Motor neuron (in vitro differentiated cells): ENCODE data around the gene COL23A1. TPM values are rescaled to one million over a fixed set of nuclear protein-coding genes. Genes with fewer than 3 reads are reported as not detected.
A peak's percentile ranks its signal among the peaks of the same experiment; 100 is the strongest.

ENCODE experiments used
- ATAC-seq, 8 experiments: fragments of 200-7000 bp; cut with Tn5 transposase; replicated peaks in 6 of 8; 2 replicates each; pipeline ENCODE4 v1.8.0; 2021; ENCODE audit warnings: mild to moderate bottlenecking in 8 of 8, moderate library complexity in 8 of 8
- H3K27ac ChIP-seq, 2 donors: fragments of 250-450 bp; sonication (Bioruptor Pico); 2 replicates each; pipeline ENCODE4 v1.9.0; 2021; ENCODE audit warnings: antibody characterized with exemption in 2 of 2, mild to moderate bottlenecking in 2 of 2, moderate library complexity in 1 of 2
- H3K4me1 ChIP-seq, 2 donors: fragments of 250-450 bp; sonication (Bioruptor Pico); replicated peaks in 1 of 2; 2 replicates each; pipeline ENCODE4 v1.6.1; 2021; ENCODE audit warnings: antibody characterized with exemption in 2 of 2, mild to moderate bottlenecking in 2 of 2, moderate library complexity in 1 of 2
- H3K4me3 ChIP-seq, 5 donors: fragments of 250-450 bp; sonication (Bioruptor Pico); 2 replicates each; pipeline ENCODE4 v1.9.0; 2021; ENCODE audit warnings: antibody characterized with exemption in 5 of 5, mild to moderate bottlenecking in 5 of 5, moderate library complexity in 4 of 5
- WGBS, 10 experiments: fragments of 450-650 bp; shearing (Covaris generic); methylation state at CpG; one replicate each; pipeline ENCODE4 v1.0.0; 2022; 5-methylcytosine and 5-hydroxymethylcytosine counted together
- in situ Hi-C, 9 experiments: fragments of 400-800 bp; cut with MboI; loops; one replicate each; pipeline ENCODE4 v1.15.0; 2021; ENCODE audit warnings: low sequenced_read_pairs in 9 of 9, low pct_unique_long_range_greater_than_20kb in 2 of 9; ENCODE audit not compliant: unreplicated experiment in 9 of 9
- total RNA-seq, 8 experiments: library from RNA; unstranded; fragments of 300-600 nt; gene quantifications; 2 replicates each; pipeline versions ENCODE4 v1.2.3 to v1.2.4, GENCODE V29; 2022

The COL23A1 gene
- total RNA-seq, 8 experiments from 2014 or later: 0.10 to 10.8 (median 0.20) TPM

- Histone ChIP-seq H3K27ac (no peak overlapping the region), H3K4me3 (no peak overlapping the region), H3K4me1 (peaks cover 0 to 4% of the 10 kb centered on the region in 2 donors)
- WGBS, 10 experiments: 20 to 91% (median 55%) methylated on average over 2 to 7 of the region's 8 CpGs; no CpG with 5 or more reads in 4 of the 10 experiments
- no peak for ATAC-seq
- in situ Hi-C loops: loop anchor here in 3 of 9 experiments (25.0 kb wide), 1 partner anchor 276 kb away; no protein-coding TSS in a partner anchor
These were observed 26.6 kb downstream of the COL23A1 start for GRCh38 chr5:178563621-178564020.

- Histone ChIP-seq H3K27ac (no peak overlapping the region), H3K4me1 (peaks cover 0 to 4% of the 10 kb centered on the region in 2 donors), H3K4me3 (no peak overlapping the region)
- in situ Hi-C loops: loop anchor here in 3 of 9 experiments (25.0 kb wide), 1 partner anchor 275 kb away; no protein-coding TSS in a partner anchor
- 20 to 92% (median 87%) methylated on average over 2 to 8 of the region's 23 CpGs; no CpG with 5 or more reads in 3 of the 10 experiments for WGBS, 10 experiments
- ATAC-seq: no peak
These were observed 28.4 kb downstream of the COL23A1 start for GRCh38 chr5:178561746-178562264.

GRCh38 chr5:178560911-178561310 is 29.3 kb downstream of the COL23A1 start:
- Histone ChIP-seq H3K4me1 (peaks cover 0 to 4% of the 10 kb centered on the region in 2 donors), H3K4me3 (no peak overlapping the region), H3K27ac (no peak overlapping the region)
- 20 to 82% (median 51%) methylated on average over 1 to 5 of the region's 7 CpGs; no CpG with 5 or more reads in 3 of the 10 experiments for WGBS, 10 experiments
- ATAC-seq: no peak
- in situ Hi-C loops: loop anchor here in 3 of 9 experiments (25.0 kb wide), 1 partner anchor 274 kb away; no protein-coding TSS in a partner anchor

GRCh38 chr5:178557416-178557815 is 32.8 kb downstream of the COL23A1 start:
- no peak for ATAC-seq
- Histone ChIP-seq H3K4me1 (no peaks in the 10 kb centered on the region), H3K27ac (no peak overlapping the region), H3K4me3 (no peak overlapping the region)
- 20 to 100% (median 59%) methylated on average over 1 to 7 of the region's 11 CpGs; no CpG with 5 or more reads in 7 of the 10 experiments for WGBS, 10 experiments
- in situ Hi-C loops: loop anchor here in 4 of 9 experiments (10.0 to 25.0 kb wide), 2 partner anchors 270 to 273 kb away; no protein-coding TSS in a partner anchor

- H3K27ac ChIP-seq: no peak overlapping the region
- 40 to 100% (median 70%) methylated on average over 1 to 3 of the region's 14 CpGs; no CpG with 5 or more reads in 4 of the 10 experiments for WGBS, 10 experiments
- ATAC-seq: peak in 1 of 8 experiments; percentile 14
- H3K4me1 ChIP-seq: no peaks in the 10 kb centered on the region
- no peak overlapping the region for H3K4me3 ChIP-seq
- in situ Hi-C loops: loop anchor here in 4 of 9 experiments (10.0 to 25.0 kb wide), 2 partner anchors 268 to 271 kb away; no protein-coding TSS in a partner anchor
These were observed 34.4 kb downstream of the COL23A1 start for GRCh38 chr5:178555771-178556211.

GRCh38 chr5:178555005-178555404 is 35.2 kb downstream of the COL23A1 start:
- in situ Hi-C loops: loop anchor here in 4 of 9 experiments (10.0 to 25.0 kb wide), 2 partner anchors 268 to 270 kb away; no protein-coding TSS in a partner anchor
- WGBS, 10 experiments: 34 to 100% (median 83%) methylated on average over 1 to 6 of the region's 7 CpGs; no CpG with 5 or more reads in 1 of the 10 experiments
- no peak overlapping the region for H3K4me3 ChIP-seq

GRCh38 chr5:178554311-178554710 is 35.9 kb downstream of the COL23A1 start:
- Histone ChIP-seq H3K4me1 (no peaks in the 10 kb centered on the region), H3K27ac (no peak overlapping the region), H3K4me3 (no peak overlapping the region)
- in situ Hi-C loops: loop anchor here in 5 of 9 experiments (5.0 to 25.0 kb wide), 3 partner anchors 267 to 272 kb away; no protein-coding TSS in a partner anchor
- 58 to 90% (median 75%) methylated on average over 1 to 6 of the region's 11 CpGs; no CpG with 5 or more reads in 4 of the 10 experiments for WGBS, 10 experiments
- ATAC-seq: no peak

More at GRCh38 chr5:178555005-178555404, 35.2 kb downstream of the COL23A1 start:
- H3K4me1 ChIP-seq: no peaks in the 10 kb centered on the region
- no peak for ATAC-seq
- H3K27ac ChIP-seq: no peak overlapping the region

GRCh38 chr5:178553517-178553916 is 36.7 kb downstream of the COL23A1 start:
- WGBS, 10 experiments: 2 to 94% (median 70%) methylated on average over 1 to 10 of the region's 13 CpGs; no CpG with 5 or more reads in 1 of the 10 experiments
- in situ Hi-C loops: loop anchor here in 5 of 9 experiments (5.0 to 25.0 kb wide), 3 partner anchors 266 to 271 kb away; no protein-coding TSS in a partner anchor
- H3K4me3 ChIP-seq: no peak overlapping the region

GRCh38 chr5:178551468-178551867 is 38.7 kb downstream of the COL23A1 start:
- no peak for ATAC-seq
- WGBS, 10 experiments: 40 to 100% (median 78%) methylated on average over 1 to 7 of the region's 7 CpGs; no CpG with 5 or more reads in 6 of the 10 experiments
- H3K4me3 ChIP-seq: no peak overlapping the region
- H3K27ac ChIP-seq: no peak overlapping the region
- in situ Hi-C loops: loop anchor here in 5 of 9 experiments (5.0 to 25.0 kb wide), 3 partner anchors 264 to 269 kb away; no protein-coding TSS in a partner anchor
- no peaks in the 10 kb centered on the region for H3K4me1 ChIP-seq

More at GRCh38 chr5:178553517-178553916, 36.7 kb downstream of the COL23A1 start:
- peak in 1 of 8 experiments; percentile 13 for ATAC-seq
- H3K4me1 ChIP-seq: no peaks in the 10 kb centered on the region
- H3K27ac ChIP-seq: no peak overlapping the region

GRCh38 chr5:178551059-178551458 is 39.1 kb downstream of the COL23A1 start:
- Histone ChIP-seq H3K4me3 (no peak overlapping the region), H3K4me1 (no peaks in the 10 kb centered on the region), H3K27ac (no peak overlapping the region)
- in situ Hi-C loops: loop anchor here in 5 of 9 experiments (5.0 to 25.0 kb wide), 3 partner anchors 264 to 269 kb away; no protein-coding TSS in a partner anchor
- peak in 1 of 8 experiments; percentile 19 for ATAC-seq

GRCh38 chr5:178548746-178549145 is 41.4 kb downstream of the COL23A1 start:
- ATAC-seq: no peak
- no peak overlapping the region for H3K27ac ChIP-seq
- in situ Hi-C loops: no loop called here
- WGBS, 10 experiments: 58 to 92% (median 74%) methylated on average over 3 to 8 of the region's 9 CpGs; no CpG with 5 or more reads in 4 of the 10 experiments
- peaks cover 0 to 6% of the 10 kb centered on the region in 2 donors for H3K4me1 ChIP-seq
- no peak overlapping the region for H3K4me3 ChIP-seq

- ATAC-seq: peak in 1 of 8 experiments; percentile 57
- peaks cover 0 to 6% of the 10 kb centered on the region in 2 donors for H3K4me1 ChIP-seq
These were observed 42.3 kb downstream of the COL23A1 start for GRCh38 chr5:178547753-178548415.

More at GRCh38 chr5:178547753-178548415, 42.3 kb downstream of the COL23A1 start:
- Histone ChIP-seq H3K4me3 (no peak overlapping the region), H3K27ac (no peak overlapping the region)
- 0 to 100% (median 56%) methylated on average over 1 to 3 of the region's 6 CpGs; no CpG with 5 or more reads in 4 of the 10 experiments for WGBS, 10 experiments
- in situ Hi-C loops: no loop called here
